HG02938 (cell line): ENCODE measurements around the gene SIGLEC9.

ENCODE experiments used
- ATAC-seq: cut with Tn5 transposase; IDR thresholded peaks from one replicate; pipeline ENCODE4 v1.9.1; 2021; ENCODE audit warnings: mild to moderate bottlenecking, moderate library complexity; ENCODE audit not compliant: unreplicated experiment

The SIGLEC9 gene

GRCh38 chr19:51096473-51097165, 28.1 kb upstream of the SIGLEC9 start:
- no peak for ATAC-seq

- ATAC-seq, result no peak
These were observed 27.5 kb upstream of the SIGLEC9 start for GRCh38 chr19:51097166-51097738.

- no peak for ATAC-seq
These were observed 26.9 kb upstream of the SIGLEC9 start for GRCh38 chr19:51097796-51098195.

DNA sequence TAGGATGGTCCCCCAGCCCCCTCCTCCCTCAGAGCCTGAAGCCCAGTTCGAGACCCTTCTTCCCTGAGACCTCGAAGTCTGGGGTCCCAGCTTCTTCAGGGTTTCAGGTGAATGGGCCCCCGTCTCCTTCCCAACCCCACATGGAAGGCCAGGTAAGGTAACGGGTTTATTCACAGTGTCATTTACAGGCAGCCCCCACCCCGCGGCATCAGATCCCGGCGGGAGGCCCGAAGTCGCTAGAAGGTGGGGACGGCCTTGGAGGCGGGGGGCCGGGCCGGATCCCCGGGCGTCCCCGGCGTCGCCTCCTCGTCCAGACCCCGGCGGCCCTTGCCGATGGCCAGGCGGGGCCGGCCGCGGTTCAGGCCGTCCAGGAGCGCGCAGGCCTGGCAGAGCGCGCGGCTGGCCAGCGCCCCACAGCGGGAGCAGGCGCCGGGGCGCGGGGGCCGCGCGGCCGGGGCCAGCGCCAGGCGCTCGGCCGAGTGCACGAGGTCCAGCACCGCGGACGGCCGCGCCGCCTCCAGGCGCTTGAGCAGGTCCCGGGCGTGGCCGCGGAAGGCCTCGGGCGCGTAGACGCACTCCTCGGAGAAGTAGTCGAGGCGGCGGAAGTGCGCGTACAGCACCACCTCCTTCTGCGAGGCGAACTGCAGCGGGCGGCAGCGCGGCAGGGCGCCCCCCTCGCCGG, 26.2 kb upstream of the SIGLEC9 start:
- no peak for ATAC-seq

DNA sequence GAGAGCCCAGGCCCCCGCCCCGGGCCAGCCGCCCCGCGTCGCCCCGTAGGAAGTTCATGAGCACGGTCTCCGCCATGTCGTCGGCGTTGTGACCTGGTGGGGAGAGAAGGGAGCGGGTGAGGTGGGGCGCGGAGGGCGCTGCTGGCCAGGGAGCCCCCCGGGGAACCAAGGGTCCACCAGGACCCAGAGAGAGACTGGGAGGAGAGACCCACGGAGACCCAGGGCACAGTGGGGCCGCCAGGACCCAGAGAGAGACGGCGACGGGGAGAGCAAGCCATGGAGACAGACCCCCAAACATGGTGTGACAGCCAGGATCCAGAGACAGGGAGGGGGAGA, 25.7 kb upstream of the SIGLEC9 start:
- no peak for ATAC-seq

DNA sequence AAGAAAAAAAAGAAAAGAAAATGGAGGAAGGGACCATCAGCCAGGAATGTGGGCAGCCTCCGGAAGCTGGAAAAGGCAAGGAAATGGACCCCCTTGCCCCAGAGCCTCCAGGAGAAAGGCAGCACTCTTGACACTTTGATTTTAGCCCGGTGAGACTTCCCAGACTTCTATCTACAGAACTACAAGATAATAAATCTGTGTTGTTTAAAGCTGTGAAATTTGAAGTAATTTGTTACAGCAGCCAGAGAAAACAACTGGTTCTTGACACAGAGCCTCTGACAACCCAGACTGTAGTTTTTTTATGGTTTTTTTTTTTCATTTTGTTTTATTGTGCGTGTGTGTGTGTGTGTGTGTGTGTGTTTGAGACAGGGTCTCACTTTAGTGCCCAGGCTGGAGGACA, 24.1 kb upstream of the SIGLEC9 start:
- ATAC-seq, result no peak

- no peak for ATAC-seq
These were observed 23.4 kb upstream of the SIGLEC9 start for GRCh38 chr19:51101171-51101865.

DNA sequence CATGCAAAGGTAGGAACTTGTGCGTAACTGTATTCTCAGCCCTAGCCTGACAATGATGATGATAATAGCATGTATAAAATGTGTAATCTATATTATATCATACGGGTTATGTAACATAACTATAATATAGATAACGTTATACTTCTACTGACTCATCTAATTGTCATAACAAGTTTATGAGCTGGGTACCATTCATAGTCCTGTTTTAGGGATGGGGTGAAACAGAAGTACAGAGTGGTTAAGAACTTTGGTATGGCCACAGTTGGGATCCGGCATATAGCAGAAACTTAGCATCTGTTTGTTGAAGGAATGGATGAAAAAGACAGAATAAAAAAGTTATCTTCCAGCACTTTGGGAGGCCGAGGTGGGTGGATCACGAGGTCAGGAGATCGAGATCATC, 21.7 kb upstream of the SIGLEC9 start:
- no peak for ATAC-seq

GRCh38 chr19:51103926-51104341, 20.8 kb upstream of the SIGLEC9 start:
- ATAC-seq, result no peak

DNA sequence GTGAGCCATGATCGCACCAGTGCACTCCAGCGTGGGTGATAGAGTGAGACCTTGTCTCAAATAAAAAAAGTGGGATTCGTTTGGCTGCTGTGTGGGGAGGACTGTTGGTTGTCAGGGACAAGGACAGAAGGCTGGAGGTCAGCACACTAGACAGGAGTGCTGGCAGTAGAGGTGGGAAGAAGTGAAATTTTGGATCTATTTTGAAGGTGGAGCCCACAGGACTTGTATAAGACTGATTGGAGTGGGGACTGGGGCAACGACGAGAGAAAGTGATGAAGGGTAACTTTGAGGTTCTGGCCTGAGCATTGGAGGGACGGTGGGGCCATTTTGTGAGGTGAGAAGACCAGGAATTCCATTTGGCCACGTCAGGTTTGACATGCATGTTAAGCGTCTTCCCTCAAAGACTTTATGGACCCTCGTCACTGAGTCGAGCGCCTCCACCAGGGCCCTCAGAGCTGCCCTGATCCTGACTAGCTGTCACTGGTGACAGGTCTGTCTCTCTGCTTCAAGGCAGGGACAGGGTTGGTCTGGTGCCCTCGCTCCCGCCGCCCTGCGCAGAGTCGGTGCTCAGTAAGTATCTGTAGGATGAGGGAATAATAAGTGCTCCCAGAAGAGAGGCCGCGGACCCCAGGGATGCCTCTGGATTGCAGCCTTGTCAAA, 17.2 kb upstream of the SIGLEC9 start:
- no peak for ATAC-seq

- peak; percentile 94 for ATAC-seq
These were observed 16.5 kb upstream of the SIGLEC9 start, which contains the start of gene CTU1 for GRCh38 chr19:51108066-51108804. Gene CTU1, minus strand, starts transcription at chr19:51108409. Its CDS starts 3,840 bp downstream, at chr19:51104569.

GRCh38 chr19:51108805-51109146, 15.9 kb upstream of the SIGLEC9 start:
- peak; percentile 43 for ATAC-seq

DNA sequence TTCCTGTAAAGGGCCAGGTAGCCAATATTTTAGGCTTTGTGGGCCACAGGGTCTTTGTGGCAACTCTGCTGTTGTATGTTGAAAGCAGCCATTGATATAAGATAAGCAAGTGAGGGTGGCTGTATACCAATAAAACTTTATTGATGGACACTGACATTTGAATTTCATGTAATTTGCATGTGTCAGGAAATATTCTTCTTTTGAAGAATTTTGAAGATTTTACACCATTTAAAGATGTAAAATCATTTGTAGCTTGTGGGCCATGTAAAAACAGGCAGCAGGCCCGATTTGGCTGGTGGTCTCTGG, 14.1 kb upstream of the SIGLEC9 start:
- ATAC-seq, result no peak

GRCh38 chr19:51111606-51112005, 13.1 kb upstream of the SIGLEC9 start:
- no peak for ATAC-seq

GRCh38 chr19:51114087-51114729, 10.5 kb upstream of the SIGLEC9 start:
- no peak for ATAC-seq

DNA sequence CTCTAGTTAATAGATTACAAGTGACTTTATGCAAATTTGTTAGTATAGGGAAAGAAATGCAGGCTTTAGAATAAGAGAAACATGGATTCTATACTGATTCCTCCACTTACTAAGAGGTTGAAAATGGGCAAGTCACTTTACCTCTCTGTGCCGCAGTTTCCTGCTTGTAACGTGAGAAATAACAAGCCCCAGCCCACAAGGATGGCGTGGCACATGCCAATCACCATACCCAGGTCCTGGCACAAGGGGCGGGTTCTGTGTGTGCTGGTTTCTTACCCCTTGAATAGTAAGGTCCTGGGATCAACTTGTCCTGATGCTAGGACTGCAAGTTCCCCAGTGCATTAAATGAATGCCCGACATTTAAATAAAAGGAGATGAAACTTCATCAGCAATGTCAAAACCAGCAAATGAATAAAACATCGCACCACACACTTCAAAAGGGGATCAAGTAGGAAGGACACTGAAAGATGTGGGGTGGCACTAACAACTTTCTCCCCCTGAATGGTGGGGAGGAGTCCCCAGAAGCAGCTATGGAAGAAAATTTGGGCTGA, 7.9 kb upstream of the SIGLEC9 start:
- no peak for ATAC-seq

GRCh38 chr19:51119101-51119500, 5.6 kb upstream of the SIGLEC9 start:
- no peak for ATAC-seq

DNA sequence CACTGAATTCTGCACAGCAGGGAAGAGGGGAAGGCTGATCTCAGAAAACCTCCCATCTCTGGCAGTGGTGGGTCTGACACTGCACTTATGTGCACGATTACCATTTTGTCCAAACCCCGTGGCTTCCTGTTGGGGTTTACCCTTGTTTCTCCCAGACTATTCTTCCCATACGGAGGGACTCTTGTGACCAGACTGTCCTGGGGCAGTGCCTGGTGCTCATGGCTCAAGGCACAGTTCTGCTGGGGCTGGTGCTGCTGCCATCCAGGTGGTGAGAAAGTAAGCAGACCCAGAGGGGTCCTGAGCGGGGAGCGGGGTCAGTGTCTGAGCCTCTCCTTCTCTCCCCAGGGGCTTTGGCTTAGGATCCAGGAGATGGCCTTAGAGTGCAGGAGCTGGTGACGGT, 5.1 kb upstream of the SIGLEC9 start:
- no peak for ATAC-seq

DNA sequence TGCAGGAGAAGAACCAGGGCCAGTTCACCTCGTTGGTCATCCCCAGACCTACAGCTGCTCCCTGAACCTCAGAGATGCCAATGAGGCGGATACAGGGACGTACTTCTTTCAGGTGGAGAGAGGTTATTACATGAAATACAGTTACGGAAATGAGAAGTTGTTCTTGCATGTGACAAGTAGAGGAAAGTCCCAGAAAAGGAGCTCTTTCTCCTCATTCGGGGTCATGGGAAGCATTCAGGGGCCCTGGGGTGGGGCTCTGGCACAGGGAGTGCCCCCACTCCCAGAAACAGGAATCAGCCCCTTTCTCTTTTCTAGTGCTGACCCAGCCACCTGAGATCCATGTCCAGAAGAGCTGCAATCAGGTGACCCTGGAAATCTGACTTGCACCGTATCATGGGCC, 4.5 kb upstream of the SIGLEC9 start:
- ATAC-seq, result no peak

- ATAC-seq, result no peak
These were observed 3.4 kb upstream of the SIGLEC9 start for GRCh38 chr19:51121257-51121656.
